ENCODE data around the gene WASF3.

DNA sequence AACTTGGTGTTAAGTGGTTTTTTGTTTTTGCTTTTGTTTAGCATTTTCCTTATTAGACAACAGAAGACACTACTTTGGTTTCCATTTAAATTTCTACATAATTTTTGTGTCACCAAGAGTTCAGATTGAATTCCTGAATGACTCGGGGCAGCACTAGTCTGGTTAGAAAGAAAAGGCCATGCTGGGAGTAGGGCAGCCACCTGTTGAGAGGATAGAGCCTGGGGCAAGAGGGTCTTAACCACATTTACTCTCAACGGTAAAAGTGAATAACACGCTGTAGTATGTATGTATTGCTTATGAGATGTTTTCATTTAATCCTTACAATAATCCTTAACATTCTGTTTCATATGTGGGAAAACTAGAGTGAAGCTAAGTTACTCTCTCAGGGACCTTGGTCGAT lies 131.5 kb downstream of the WASF3 start:
- TF ChIP-seq, protein P1, sequence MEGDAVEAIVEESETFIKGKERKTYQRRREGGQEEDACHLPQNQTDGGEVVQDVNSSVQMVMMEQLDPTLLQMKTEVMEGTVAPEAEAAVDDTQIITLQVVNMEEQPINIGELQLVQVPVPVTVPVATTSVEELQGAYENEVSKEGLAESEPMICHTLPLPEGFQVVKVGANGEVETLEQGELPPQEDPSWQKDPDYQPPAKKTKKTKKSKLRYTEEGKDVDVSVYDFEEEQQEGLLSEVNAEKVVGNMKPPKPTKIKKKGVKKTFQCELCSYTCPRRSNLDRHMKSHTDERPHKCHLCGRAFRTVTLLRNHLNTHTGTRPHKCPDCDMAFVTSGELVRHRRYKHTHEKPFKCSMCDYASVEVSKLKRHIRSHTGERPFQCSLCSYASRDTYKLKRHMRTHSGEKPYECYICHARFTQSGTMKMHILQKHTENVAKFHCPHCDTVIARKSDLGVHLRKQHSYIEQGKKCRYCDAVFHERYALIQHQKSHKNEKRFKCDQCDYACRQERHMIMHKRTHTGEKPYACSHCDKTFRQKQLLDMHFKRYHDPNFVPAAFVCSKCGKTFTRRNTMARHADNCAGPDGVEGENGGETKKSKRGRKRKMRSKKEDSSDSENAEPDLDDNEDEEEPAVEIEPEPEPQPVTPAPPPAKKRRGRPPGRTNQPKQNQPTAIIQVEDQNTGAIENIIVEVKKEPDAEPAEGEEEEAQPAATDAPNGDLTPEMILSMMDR (IDR thresholded peaks at IDR 0.05): no peak
- no peak for TF ChIP-seq POLR2A (IDR thresholded peaks at IDR 0.05)
- TF ChIP-seq POLR2AphosphoS5 (IDR thresholded peaks at IDR 0.05): no peak
- TF ChIP-seq EP300 (IDR thresholded peaks at IDR 0.05): no peak
